Femur (tissue), 1 donor: Measurements from ENCODE around the gene STN1.

Experiments
- DNase-seq: peaks from one replicate; pipeline ENCODE4 v3.0.0-alpha.2; 2017

The STN1 gene

DNA sequence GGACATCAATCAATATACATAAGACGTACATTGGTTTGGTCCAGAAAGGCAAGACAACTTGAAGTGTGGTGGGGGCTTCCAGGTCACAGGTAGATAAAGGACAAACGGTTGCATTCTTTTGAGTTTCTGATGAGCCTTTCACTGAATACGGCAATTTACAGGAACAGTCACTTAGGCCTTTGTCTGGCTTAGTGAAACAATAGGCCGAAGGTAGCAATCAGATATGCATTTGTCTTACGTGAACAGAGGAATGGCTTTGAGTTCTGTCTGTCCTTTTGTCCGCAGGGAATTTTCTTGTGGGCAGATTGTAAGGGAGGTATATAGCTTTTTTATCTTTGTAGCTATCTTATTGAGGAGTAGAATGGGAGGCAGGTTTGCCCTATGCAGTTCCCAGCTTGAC, 10.8 kb upstream of the STN1 start:
- no peak for DNase-seq

DNA sequence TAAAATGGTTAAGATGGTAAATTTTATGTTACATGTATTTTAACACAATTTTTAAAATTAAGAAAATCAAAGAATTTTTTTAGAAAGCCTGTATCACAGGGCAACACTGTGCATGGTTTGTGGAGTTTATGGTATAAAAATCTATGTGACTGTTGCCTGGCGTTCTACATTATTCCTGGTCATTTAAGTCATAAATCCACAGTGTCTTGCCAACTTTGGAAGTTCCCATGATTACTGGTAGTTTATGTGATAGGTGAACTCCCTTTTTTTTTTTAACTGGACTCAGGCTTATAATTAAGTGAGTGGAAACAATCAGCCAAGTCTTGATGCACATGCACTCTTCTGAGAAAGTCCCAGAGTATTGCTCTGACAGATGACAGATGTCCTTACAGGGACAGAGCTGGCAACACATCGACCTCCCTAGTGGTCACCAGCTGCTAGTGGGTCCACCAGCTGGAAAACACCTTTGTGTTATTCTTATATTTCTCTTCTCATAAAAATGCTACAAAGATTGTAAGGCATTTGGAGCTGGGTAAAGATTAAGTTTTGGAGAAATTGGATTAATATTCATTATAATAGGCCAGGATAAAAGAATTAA, 8.8 kb upstream of the STN1 start:
- no peak for DNase-seq

DNA sequence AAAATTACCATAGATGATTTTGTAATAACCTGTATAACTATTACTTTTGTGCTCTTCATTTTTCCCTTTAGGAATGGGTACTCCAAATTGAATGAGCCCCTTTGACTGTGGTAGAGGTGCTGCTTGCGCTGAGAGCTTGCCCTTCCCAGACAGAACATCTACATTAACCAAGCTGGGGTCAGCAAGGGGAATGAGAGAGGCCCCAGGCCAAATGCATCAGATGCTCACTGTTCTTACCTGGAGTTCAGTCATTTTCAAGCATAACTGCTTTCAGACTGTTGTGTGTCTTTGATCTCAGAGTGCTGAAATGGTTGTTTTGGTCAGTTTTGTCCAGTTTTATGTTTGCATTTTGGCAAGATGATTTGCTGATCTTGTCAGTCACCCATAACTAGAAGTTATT, 7.6 kb upstream of the STN1 start:
- DNase-seq = no peak

DNA sequence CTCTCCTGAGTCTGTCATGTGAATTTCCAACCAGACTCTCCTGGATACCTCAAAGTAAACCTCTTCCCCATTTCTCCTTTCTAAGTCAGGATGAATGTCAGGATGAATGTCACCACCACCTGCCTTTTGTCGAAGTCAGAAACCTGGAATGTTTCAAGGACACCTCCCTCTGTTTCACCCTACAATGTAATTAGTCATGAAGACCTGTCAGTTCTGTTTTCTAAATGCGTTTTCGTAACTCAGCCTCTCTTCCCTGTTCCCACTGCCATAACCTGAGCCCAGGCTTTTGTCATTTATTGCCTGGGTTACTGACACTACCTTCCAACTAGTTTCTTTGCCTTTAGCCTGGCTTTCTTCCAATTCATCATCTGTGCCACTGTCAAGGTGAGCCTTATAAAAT, 5.5 kb upstream of the STN1 start:
- DNase-seq = no peak

DNA sequence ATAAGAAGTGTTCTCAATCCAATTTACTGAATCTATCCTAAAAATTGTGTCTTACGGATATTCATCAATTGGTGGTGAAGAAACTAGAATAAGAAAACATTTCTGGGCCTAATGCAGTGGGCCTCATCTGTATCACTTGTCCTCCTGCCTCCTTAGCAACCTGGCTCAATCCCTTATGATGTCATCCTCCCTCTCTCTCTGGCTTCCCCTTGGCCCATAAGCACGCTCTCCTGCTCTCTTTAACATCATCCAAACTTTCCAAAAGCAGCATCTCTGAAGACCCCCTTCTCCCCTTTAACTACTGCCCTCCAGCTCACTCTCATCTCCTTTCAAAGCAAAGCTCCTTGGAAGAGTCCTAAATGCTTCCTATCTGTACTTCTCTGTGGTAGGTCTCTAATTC, 4.7 kb upstream of the STN1 start:
- DNase-seq = no peak

DNA sequence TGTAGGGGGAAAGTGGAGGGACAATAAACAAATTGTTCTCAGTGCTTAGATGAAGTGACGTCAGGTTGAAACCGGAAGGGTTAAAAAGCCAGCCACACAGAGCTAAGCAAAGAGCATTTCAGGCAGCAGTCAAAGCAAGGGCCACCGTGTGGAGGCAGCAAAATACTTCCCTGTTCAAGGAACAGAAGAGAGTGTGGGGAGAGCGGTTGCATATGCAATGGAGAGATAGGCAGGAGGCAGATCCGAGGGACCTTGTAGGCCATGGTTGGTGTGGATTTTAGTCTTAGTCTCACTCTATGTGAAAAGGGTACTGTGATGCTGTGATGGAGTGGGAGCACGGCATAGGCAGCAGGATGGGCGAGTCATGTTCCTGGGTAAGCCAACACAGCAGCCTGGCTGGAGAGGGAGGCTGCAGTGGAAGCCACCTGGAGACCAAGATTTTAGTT, 3.8 kb upstream of the STN1 start:
- no peak for DNase-seq

DNA sequence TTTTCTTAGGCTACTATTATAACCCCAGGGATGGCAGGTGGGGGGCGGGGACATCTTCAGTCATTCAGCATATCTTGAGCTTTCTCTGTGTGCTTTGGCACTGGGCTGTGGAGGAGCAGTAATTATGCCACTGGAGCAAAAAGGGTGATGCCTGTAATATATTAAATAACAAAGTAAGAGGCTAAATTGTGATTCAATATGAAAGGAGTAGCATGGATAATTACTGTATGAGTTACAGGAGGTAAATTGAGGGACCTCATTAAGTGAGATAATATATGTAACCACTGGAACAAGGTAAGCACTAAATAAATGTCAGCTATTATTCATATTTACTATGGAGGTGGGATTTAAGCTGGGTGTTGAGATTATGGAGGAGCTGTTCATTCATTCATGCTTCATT, 3.3 kb upstream of the STN1 start:
- DNase-seq = no peak

DNA sequence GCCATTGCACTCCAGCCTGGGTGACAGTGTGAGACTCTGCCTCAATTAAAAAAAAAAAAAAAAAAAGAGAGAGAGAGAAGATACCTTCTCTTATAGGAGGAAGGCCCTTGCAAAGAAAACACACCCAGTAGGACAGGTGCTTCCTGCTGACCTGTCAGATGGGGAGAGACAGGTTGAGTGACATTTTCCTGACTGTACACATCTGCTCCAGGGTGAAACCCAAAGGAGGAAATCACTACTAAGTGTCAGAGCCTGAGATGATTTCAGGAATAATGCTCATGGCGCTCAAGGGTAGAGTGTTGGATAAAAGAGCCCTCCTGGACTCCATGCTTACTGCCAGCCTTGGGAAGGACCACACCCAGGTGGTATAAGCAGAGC, 1.7 kb upstream of the STN1 start:
- no peak for DNase-seq

DNA sequence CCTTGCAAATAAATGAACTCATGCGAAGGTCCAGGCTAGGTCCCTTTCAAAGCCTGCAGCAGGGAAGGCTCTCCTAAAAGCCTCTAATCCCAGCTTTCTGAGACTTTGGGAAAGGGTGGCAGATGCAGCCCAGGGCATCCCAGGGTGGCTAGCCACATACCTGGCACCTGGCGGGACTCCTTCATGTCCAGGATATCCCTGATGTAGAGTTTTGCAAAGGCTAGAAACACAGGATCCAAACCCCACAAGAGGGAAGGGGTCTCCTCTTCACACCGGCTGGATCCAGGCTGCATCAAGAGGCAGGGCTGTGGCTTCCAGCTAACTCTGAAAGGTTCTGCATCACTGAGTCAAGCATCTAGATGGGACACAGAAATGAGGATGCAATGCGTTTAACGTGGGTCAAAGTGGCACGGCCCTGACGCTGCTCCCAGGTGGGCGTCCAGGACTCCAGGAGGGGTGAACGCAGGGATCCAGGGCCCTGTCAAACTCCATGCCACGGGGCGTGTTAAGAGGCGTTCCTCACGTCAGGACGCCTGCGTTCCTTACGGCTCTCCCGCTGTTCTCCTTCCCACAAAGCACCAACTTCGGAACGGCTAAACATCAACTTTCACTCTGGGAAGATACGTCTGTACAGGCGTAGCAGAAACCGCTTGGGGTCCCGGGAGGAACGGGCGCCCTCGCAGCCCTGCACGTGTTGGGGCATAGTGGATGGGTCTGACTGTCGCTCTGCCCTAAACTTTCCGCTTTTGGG, 507 bp downstream of the STN1 start:
- DNase-seq = no peak

DNA sequence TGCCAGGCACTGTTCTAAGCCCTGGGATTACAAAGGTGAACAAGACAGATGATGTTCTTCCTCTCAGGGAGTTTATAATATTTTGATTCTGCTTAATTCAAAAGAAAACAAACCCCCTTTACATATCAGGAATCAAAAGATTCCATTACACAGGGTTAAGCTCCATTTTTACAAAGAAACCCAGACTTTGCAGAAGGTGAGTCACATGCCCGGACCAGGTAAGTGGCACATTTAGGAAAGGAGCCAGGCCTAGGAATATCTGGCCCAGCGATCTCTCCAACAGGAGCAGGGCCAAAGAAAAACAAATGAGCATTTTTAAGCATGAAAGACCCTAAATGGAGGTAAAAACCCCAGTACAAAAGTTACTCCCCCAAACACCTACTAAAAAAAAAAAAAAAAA, 1.1 kb downstream of the STN1 start:
- DNase-seq = no peak

DNA sequence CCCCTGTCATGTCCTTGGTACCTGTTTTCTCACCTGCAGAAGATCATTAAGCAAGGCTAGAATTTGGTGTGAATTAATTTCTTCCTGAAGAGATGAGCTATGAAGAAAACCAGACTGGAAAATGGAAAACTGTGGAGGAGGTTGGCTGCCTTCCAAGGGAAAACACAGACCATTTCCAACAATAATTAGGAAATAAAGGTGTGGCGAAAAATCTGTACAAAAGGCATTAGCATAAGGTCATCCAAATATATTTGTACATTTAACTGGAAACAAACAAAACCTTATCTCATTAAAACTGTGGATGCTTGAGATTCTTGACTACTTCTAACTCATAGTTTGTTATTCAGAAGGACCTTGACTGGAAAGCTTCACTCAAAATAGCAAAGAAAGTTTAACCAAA, 1.7 kb downstream of the STN1 start:
- DNase-seq = no peak

DNA sequence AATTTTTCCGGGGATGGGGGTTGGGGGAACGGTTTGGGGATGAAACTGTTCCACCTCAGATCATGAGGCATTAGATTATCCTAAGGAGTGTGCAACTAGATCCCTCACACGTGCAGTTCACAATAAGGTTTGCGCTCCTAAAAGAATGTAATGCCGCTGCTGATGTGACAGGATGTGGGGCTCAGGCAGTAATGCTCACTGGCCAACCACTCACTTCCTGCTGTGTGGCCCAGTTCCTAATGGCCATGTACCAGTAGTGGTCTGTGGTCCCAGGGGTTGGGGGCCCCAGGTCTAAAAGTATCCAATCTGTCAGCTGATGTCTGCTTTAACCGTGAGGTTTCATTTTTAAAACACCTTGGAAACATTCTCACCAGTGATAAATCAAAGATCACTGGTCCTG, 2.2 kb downstream of the STN1 start:
- peak; percentile 45 for DNase-seq

DNA sequence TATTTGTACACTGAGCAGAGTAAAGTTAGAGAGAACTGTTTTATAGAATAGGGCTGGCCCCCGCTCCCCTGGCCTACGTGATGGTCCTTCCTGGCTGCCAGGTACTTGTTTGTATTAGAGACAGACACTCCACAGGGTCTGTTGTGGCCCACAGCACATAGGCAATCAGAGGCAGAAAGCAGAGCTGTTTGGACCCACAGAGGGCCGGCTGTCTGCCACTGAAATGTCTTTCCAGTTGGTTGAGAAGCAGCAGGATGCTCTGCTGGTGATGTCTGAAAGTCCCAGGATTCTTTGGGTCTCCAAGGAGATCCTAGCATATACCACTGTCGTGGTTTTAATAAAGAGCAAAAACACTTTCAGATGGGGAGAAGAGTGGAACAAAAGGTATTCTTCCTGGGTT, 5.2 kb downstream of the STN1 start:
- no peak for DNase-seq

DNA sequence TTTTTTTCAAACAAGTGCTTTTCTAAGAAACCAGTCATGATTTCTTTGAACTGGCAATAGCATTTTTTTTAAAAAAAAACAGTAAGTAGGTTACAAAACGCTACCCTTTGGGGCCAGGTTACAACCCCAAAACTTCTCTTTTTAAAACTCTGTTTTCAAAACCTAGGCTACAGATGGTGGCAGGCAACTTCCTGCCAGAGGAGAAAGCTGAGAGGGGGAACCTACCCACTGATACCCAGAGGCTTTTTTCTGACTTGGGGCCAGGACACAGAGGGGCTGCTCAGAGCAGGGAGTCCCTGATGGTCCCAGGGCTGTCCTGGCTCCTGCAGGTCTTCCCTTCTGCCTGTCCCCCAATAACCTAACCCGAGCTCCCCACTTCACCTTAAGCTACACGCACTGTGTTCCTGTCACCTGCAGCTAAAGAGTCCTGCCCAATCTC, 6.9 kb downstream of the STN1 start:
- DNase-seq = no peak

DNA sequence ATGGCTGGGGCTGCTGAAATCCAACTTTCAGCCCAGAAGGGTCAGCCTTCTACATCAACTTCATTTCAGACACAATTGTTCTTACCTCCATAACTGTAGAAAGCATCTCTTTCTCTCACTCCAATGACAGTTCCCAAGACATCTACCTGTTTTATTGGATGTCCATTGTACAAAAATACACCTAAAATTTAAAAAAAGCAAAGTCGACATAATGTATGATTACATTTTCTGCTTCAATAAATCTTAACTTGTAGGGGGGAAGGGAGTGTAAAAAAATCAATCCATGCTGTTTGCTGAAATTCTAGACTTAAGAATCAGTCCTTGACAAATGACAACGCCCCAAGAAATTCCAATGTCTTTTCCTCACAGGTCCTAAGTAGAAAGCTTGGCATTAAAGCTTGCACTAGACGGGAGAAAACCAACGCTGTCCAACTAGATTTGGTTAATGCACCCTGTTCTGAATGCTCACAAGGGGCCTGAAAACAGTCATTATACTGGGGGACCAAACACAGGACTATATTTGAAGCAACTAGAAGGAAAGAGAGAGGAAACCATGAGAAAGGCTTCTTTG, 7.5 kb downstream of the STN1 start:
- DNase-seq = no peak

DNA sequence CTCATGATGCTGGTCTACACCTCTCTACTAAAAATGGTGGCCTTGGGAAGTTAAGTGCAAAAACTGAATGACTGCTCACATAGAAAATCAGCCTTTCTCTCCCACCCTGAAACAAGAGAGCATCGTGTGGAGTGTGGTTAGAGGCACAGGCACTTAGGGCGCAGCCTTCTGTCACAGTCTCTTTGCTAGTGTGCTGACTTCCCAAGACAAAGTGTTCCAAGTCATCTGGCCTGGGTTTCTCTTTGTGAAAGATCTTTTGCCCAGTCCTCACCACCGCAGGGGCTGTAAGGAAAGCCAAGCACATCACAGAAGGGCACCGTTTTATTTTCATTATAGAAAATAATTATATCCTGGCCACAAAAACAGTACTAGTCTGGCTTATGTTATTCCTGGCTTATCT, 12.5 kb downstream of the STN1 start:
- no peak for DNase-seq

DNA sequence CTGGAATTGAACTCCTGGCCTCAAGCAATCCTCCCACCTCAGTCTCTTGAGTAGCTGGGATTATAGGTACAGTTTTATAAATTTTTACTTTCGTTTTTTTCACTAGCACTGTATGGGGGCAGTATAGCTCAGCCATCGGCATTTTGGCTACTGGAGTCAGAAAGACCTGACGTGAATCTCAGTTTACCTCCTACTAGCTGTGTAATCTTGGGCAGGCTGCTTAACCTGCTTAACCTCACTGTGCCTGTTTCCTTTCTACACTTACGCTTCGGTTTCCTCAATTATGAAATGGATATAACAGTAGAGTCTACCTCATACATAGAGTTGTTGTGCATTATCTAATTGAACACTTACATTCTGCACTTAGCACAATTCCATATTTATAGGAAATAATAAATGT, 16.7 kb downstream of the STN1 start:
- no peak for DNase-seq

DNA sequence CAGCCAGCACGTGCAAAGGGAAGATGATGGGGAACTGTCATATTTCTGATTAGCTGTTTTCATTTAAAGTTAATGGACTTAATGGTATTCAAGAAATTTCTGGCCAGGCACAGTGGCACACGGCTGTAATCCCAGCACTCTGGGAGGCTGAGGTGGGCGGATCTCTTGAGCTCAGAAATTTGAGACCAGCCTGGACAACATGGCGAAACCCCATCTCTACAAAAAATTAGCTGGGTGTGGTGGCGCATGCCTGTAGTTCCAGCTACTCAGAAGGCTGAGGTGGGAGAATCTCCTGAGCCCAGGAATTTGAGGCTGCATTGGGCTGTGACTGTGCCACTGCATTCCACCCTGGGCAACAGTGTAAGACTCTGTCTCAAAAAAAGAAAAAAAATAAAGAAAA, 18.7 kb downstream of the STN1 start:
- no peak for DNase-seq

DNA sequence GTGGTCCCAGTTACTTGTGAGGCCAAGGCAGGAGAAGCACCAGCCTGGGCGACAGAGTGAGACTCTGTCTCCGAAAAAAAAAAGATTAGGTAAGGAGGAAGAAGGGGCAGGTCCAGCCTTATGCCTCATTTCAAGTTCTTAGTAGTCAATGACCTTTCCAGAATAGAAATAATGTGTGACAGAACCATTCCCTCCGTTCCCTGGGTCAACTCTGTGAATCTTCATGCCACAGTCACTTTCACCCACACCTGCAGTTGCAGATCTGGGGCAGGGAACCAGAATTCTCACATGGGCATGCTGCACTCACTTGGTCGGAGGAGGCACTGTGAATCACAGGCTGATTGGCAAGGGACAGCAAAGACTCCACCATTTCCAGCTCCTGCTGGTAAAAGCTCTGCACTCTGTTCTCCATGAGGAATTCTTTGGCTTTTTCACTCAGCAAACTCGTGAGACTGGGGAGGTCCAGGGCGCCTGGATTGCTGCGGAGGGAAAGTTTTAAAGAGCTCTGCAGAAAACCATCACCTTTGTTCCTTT, 20.7 kb downstream of the STN1 start:
- no peak for DNase-seq

DNA sequence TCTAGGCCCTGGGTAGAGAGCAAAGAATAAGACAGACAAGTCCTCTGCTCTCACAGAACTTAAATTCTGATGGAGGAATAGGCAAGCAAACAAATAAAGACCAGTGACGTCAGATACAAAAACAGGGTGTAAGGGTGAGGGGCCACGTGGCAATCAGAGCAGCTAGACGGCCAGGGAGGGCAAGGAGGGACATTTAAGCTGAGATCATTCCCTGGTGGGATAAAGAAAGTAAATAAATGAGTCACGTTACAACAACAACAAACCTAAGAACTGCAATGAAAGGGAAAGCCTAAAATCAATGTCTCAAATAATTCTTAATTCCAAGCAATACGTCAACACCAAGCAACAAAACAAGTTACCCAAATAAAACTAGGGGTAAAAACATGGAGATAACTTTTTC, 21.8 kb downstream of the STN1 start:
- no peak for DNase-seq

DNA sequence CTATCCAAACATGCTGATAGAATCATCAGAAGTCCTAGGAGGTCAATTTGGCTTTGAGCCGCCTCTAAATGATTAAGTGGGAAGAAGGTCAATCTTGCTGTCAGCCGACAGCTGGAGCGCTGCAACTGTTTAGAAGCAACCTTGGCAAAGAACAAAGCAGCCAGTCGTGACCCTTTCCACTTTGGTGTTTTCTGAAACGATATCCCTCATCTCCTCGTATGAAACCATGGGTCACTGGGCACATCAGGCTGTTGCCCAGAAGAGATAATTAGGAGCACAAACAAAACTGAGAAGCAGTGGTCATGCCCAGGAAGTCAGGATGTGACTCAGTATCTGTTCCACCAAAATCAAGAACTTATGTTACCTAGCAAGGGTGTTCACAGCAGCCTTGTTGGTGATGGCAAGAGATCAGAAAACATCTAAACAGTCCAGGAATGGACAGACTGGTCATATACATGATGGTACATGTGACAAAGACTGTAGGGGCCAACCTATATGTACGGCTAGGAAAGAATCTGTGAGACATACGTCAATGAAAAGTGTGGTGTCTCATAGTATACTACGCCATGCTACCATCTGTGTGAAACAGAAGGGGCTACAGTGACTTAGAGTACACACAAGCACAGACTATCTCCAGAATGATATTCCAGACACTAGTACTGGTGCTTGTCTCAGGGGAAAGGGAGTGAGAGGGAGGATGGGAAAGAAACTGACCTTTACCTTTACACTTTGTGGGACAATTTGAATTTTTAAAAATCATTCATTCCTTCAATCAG, 22.4 kb downstream of the STN1 start:
- DNase-seq = no peak

DNA sequence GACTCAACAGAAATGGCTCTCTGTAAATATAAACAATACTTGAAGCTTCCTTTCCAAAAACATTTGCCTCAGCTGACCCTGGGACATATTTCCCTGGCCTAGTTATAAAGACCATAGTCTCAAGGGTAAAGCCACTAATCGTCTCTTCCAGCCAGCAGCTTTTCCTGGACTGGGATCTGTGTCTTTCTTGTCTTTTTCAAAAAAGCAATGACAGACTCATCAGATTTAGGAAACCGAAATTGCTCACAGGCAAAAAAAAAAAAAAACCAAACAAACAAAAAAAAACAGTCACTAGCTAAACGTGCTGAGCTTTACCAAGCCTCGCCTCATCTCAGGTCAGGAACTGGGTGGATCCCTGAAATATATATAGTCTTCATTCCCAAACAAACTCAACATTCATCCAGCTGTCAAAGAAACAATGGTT, 23.5 kb downstream of the STN1 start:
- peak; percentile 58 for DNase-seq

DNA sequence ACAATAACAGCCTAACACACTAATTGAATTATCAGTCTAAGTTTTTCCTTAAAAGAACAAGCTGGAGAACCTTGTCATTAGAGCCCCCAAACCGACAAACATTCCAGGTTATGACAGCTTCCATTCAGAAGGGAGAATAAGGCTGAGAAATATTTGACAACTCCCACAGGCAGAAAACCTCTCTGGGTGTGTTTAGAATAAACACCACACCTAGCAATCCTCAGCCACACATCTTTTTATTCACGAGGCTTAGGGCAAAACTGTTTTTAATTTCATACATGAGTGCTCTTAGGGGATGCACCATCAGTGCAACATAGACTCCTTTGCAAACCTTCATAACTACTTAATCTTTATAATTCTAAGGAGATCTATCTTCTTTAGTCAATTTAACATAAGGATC, 24.2 kb downstream of the STN1 start:
- DNase-seq = no peak

DNA sequence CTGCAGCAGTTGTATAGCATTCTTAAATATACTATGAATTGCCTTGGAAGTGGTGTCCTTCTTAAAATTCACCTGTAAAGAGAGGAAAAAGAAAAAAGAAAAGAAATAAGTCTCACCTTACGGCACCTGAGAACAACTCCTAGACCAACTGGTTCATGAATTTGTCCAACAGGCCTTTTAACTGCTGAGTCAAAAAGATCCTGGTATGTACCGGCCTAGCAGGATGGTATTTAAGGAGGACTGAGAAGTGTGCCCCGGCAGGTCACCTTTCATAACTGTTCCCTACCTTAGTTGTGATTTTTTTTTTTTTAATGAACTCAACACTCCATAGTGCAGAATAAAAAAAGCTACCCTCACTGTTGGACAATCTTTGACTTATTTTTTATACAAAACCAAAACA, 25.8 kb downstream of the STN1 start:
- no peak for DNase-seq
